ENCODE results near the gene YAF2.

DNA sequence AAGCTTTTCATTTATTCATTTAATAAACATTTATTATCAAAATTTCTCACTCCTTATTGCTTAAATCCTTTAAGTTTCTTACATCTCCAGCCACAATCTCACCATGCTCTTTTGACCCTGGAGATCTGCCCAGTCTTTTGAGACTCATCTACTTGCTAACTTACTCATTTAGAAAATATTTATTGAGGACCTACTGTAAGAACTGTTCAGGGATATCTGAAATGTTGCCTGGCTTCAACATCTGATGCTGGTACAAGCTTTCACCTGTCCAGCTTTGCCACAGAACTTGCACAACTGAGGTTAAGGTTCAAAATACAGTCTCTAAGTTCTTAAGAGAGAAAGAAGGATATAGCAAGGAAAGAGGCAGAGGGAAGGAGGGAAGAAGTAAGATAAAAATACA lies 75.9 kb downstream of the YAF2 start:
- TF ChIP-seq POLR2A (IDR thresholded peaks at IDR 0.05) = no peak
- no peak for TF ChIP-seq POLR2AphosphoS5 (IDR thresholded peaks at IDR 0.05)
- TF ChIP-seq, protein P1, sequence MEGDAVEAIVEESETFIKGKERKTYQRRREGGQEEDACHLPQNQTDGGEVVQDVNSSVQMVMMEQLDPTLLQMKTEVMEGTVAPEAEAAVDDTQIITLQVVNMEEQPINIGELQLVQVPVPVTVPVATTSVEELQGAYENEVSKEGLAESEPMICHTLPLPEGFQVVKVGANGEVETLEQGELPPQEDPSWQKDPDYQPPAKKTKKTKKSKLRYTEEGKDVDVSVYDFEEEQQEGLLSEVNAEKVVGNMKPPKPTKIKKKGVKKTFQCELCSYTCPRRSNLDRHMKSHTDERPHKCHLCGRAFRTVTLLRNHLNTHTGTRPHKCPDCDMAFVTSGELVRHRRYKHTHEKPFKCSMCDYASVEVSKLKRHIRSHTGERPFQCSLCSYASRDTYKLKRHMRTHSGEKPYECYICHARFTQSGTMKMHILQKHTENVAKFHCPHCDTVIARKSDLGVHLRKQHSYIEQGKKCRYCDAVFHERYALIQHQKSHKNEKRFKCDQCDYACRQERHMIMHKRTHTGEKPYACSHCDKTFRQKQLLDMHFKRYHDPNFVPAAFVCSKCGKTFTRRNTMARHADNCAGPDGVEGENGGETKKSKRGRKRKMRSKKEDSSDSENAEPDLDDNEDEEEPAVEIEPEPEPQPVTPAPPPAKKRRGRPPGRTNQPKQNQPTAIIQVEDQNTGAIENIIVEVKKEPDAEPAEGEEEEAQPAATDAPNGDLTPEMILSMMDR (IDR thresholded peaks at IDR 0.05) = no peak
- no peak for TF ChIP-seq EP300 (IDR thresholded peaks at IDR 0.05; ENCODE audit: low read depth)

Data from transverse colon (tissue), 4 donors.